Liver (tissue), 3 donors: ENCODE data around the gene CFAP61.

Experiments used
- ATF3 ChIP-seq: IDR thresholded peaks from 2 replicates; pipeline ENCODE4 v1.6.1; 2016; ENCODE audit warnings: antibody characterized with exemption
- CTCF ChIP-seq: fragments of 150-350 bp; IDR thresholded peaks from 2 replicates; pipeline ENCODE4 v1.5.1; 2017; ENCODE audit warnings: improper control_type of control experiment, low read depth, low read length; ENCODE audit not compliant: missing input control
- GABPA ChIP-seq, 2 donors: IDR thresholded peaks in 1 of 2; conservative IDR thresholded peaks in 1 of 2; 2 replicates each; pipeline ENCODE4 v1.6.1; 2016; ENCODE audit warnings: antibody characterized with exemption in 2 of 2, mild to moderate bottlenecking in 1 of 2, moderate library complexity in 1 of 2
- REST ChIP-seq: IDR thresholded peaks from 2 replicates; pipeline ENCODE4 v1.6.1; 2016; ENCODE audit warnings: antibody characterized with exemption, mild to moderate bottlenecking
- YY1 ChIP-seq: IDR thresholded peaks from 2 replicates; pipeline ENCODE4 v1.6.1; 2016; ENCODE audit warnings: antibody characterized with exemption, mild to moderate bottlenecking
- donor health status: healthy.
- donor health status: healthy.

- TF ChIP-seq GABPA (IDR thresholded peaks at IDR 0.05 in 1 of 2, conservative IDR thresholded peaks at IDR 0.05 in 1 of 2) (no peak), CTCF (no peak), YY1 (no peak), REST (no peak), ATF3 (no peak)
Measured at GRCh38 chr20:20338133-20338730, 285.9 kb downstream of the CFAP61 start.
